ENCODE data around the gene SSTR1. TPM values are rescaled to one million over a fixed set of nuclear protein-coding genes. Genes with fewer than 3 reads are reported as not detected.

Gene SSTR1
- total and polyA plus RNA-seq, 2 donors (not counting 3 experiments of a cell fraction or from before 2014, with no cell fraction given) = 1.4 to 1.9 TPM

DNA sequence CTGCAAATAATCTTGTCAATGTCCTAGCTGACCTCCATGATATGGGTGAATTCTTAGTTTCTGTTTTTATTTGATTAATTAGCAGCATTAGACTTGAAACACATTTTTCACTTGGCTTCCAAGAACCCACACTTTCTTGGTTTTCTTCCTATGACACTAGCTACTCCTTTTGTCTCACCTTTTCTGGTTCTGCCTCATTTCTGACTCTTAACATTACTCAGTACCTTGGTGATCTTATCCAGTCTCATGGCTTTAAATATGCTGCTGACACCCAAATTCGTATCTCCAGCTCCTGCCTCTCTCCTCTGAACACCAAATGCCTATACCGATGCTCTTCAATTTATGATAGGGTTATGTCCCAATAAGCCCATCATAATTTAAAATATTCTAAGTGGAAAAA is 32.0 kb upstream of the SSTR1 start:
- Histone ChIP-seq H3K9me1 (replicated peaks; ENCODE audit: control insufficient read depth, extremely low read depth, insufficient read depth, low read length) (no peaks in the 10 kb centered on the region), H2AFZ (ENCODE audit: low read depth, low read length) (no peak overlapping the region), H3K4me2 (ENCODE audit: insufficient read depth, low read length) (no peak overlapping the region), H3K4me1 (ENCODE audit: control insufficient read depth, extremely low read depth, insufficient read depth, low read length) (no peaks in the 10 kb centered on the region), H3K79me2 (ENCODE audit: control insufficient read depth, insufficient read depth, low read length) (no peaks in the 10 kb centered on the region), H3K9ac (replicated peaks; ENCODE audit: extremely low read depth, insufficient read depth, low read length) (no peak overlapping the region), H3K27me3 (ENCODE audit: control insufficient read depth in 2 of 2, insufficient read depth in 2 of 2, low read length in 2 of 2) (no peaks in the 10 kb centered on the region), H3K27ac (ENCODE audit: insufficient read depth, low read depth, low read length) (no peak overlapping the region), H3K4me3 (replicated peaks in 1 of 3; ENCODE audit: insufficient read depth in 1 of 3, low read depth in 1 of 3, low read length in 3 of 3) (no peak overlapping the region), H4K20me1 (replicated peaks; ENCODE audit: control insufficient read depth, extremely low read depth, insufficient read depth, low read length) (no peaks in the 10 kb centered on the region), H3K9me3 (replicated peaks; ENCODE audit: control insufficient read depth, insufficient read depth, low read length) (no peaks in the 10 kb centered on the region), H3K36me3 (ENCODE audit: control insufficient read depth in 2 of 2, extremely low read depth in 1 of 2, insufficient read depth in 2 of 2, low read length in 2 of 2) (no peaks in the 10 kb centered on the region)
- BruUV-seq (replicated peaks) = no TSS peak
- POLR2A ChIA-PET = no interaction called here
- intact Hi-C loops (cut with micrococcal nuclease) = no loop called here
- DNase-seq (ENCODE audit: low read depth, low spot score) (no peak), FAIRE-seq (no peak)
- dilution Hi-C loops (cut with MboI; ENCODE audit: extremely low pct_ligation_motif_present, low sequenced_read_pairs) = no loop called here
- CTCF ChIA-PET = interaction anchor here (1.2 kb wide), 1 partner anchor 21 kb away, joined by 4 read pairs; no protein-coding TSS in a partner anchor
- TF ChIP-seq POLR2AphosphoS5 (IDR thresholded peaks at IDR 0.05; ENCODE audit: insufficient read depth, low read depth, low read length) (no peak), EZH2 (IDR thresholded peaks at IDR 0.05; ENCODE audit: borderline replicate concordance, low read depth, low read length, severe bottlenecking) (no peak), GATA2 (IDR thresholded peaks at IDR 0.05; ENCODE audit: insufficient read depth, insufficient read length, low read depth, low read length) (no peak), FOS (IDR thresholded peaks at IDR 0.05; ENCODE audit: borderline replicate concordance, insufficient read depth, low read length) (no peak), JUN (IDR thresholded peaks at IDR 0.05; ENCODE audit: borderline replicate concordance, insufficient read depth, insufficient read length, low read depth) (no peak), MYC (IDR thresholded peaks at IDR 0.05; ENCODE audit: low read depth, low read length) (no peak), POLR2A (IDR thresholded peaks at IDR 0.05; ENCODE audit: low read depth, low read length) (no peak)
- TF ChIP-seq, protein P1, sequence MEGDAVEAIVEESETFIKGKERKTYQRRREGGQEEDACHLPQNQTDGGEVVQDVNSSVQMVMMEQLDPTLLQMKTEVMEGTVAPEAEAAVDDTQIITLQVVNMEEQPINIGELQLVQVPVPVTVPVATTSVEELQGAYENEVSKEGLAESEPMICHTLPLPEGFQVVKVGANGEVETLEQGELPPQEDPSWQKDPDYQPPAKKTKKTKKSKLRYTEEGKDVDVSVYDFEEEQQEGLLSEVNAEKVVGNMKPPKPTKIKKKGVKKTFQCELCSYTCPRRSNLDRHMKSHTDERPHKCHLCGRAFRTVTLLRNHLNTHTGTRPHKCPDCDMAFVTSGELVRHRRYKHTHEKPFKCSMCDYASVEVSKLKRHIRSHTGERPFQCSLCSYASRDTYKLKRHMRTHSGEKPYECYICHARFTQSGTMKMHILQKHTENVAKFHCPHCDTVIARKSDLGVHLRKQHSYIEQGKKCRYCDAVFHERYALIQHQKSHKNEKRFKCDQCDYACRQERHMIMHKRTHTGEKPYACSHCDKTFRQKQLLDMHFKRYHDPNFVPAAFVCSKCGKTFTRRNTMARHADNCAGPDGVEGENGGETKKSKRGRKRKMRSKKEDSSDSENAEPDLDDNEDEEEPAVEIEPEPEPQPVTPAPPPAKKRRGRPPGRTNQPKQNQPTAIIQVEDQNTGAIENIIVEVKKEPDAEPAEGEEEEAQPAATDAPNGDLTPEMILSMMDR (IDR thresholded peaks at IDR 0.05; ENCODE audit: extremely low read depth in 1 of 2, insufficient read depth in 1 of 2, low read depth in 1 of 2, low read length in 2 of 2) = no peak
- TF ChIP-seq, protein P2, sequence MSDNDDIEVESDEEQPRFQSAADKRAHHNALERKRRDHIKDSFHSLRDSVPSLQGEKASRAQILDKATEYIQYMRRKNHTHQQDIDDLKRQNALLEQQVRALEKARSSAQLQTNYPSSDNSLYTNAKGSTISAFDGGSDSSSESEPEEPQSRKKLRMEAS (IDR thresholded peaks at IDR 0.05; ENCODE audit: insufficient read depth, insufficient read length) = no peak
